Mucosa of rectum (tissue), 2 donors: Measurements from ENCODE around the gene HDAC9.

Experiments
- H3K27ac ChIP-seq, 2 donors: one replicate each; pipeline ENCODE4 v1.7.0; 2013; ENCODE audit warnings: inconsistent platforms in 2 of 2, low read depth in 2 of 2, low read length in 2 of 2
- H3K27me3 ChIP-seq, 2 donors: one replicate each; pipeline ENCODE4 v1.7.0; 2013; ENCODE audit warnings: low read length in 2 of 2; ENCODE audit not compliant: control insufficient read depth in 2 of 2, insufficient read depth in 2 of 2
- H3K36me3 ChIP-seq, 2 donors: one replicate each; pipeline ENCODE4 v1.7.0; 2013; ENCODE audit warnings: low read length in 2 of 2; ENCODE audit not compliant: control insufficient read depth in 2 of 2, insufficient read depth in 2 of 2
- H3K4me1 ChIP-seq, 2 donors: one replicate each; pipeline ENCODE4 v1.7.0; 2013; ENCODE audit warnings: low read length in 2 of 2, mild to moderate bottlenecking in 1 of 2; ENCODE audit not compliant: control insufficient read depth in 2 of 2, insufficient read depth in 2 of 2
- H3K4me3 ChIP-seq, 2 donors: one replicate each; pipeline ENCODE4 v1.7.0; 2013; ENCODE audit warnings: low read length in 2 of 2
- H3K9ac ChIP-seq, 2 donors: one replicate each; pipeline ENCODE4 v1.7.0; 2013; ENCODE audit warnings: low read length in 2 of 2, low read depth in 1 of 2, mild to moderate bottlenecking in 1 of 2
- H3K9me3 ChIP-seq, 2 donors: one replicate each; pipeline ENCODE4 v1.7.0; 2013; ENCODE audit warnings: low read length in 2 of 2; ENCODE audit not compliant: control insufficient read depth in 2 of 2
- donor health status: healthy.
- donor health status: Normal muscosa, but diverticular disease.

The HDAC9 gene

GRCh38 chr7:18521236-18521589, 25.7 kb downstream of the HDAC9 start:
- H3K4me1 ChIP-seq = peaks cover 0 to 2% of the 10 kb centered on the region in 2 donors
- H3K4me3 ChIP-seq = no peak overlapping the region
- no peaks in the 10 kb centered on the region for H3K27me3 ChIP-seq
- H3K9me3 ChIP-seq = no peaks in the 10 kb centered on the region
- peak overlapping the region in 1 of 2 donors; percentile 19 for H3K9ac ChIP-seq
- H3K36me3 ChIP-seq = no peaks in the 10 kb centered on the region
- peak overlapping the region; percentile 51 to 63 for H3K27ac ChIP-seq

GRCh38 chr7:18521945-18522566, 26.5 kb downstream of the HDAC9 start:
- Histone ChIP-seq H3K4me3 (no peak overlapping the region), H3K9ac (no peak overlapping the region), H3K27me3 (no peaks in the 10 kb centered on the region), H3K9me3 (no peaks in the 10 kb centered on the region), H3K36me3 (no peaks in the 10 kb centered on the region), H3K4me1 (peaks cover 0 to 2% of the 10 kb centered on the region in 2 donors), H3K27ac (no peak overlapping the region)

- Histone ChIP-seq H3K4me3 (no peak overlapping the region), H3K27me3 (no peaks in the 10 kb centered on the region), H3K9ac (no peak overlapping the region), H3K9me3 (no peaks in the 10 kb centered on the region), H3K27ac (no peak overlapping the region), H3K4me1 (peaks cover 0 to 2% of the 10 kb centered on the region in 2 donors), H3K36me3 (no peaks in the 10 kb centered on the region)
Observed at GRCh38 chr7:18524248-18524647, 28.7 kb downstream of the HDAC9 start.

- Histone ChIP-seq H3K27ac (no peak overlapping the region), H3K27me3 (no peaks in the 10 kb centered on the region), H3K4me1 (peaks cover 0 to 2% of the 10 kb centered on the region in 2 donors), H3K9ac (no peak overlapping the region), H3K4me3 (no peak overlapping the region), H3K36me3 (no peaks in the 10 kb centered on the region), H3K9me3 (no peaks in the 10 kb centered on the region)
Observed at GRCh38 chr7:18526368-18526878, 30.9 kb downstream of the HDAC9 start.

GRCh38 chr7:18529239-18529638, 33.7 kb downstream of the HDAC9 start:
- no peaks in the 10 kb centered on the region for H3K36me3 ChIP-seq
- no peaks in the 10 kb centered on the region for H3K9me3 ChIP-seq
- no peaks in the 10 kb centered on the region for H3K4me1 ChIP-seq
- H3K4me3 ChIP-seq = no peak overlapping the region
- H3K9ac ChIP-seq = no peak overlapping the region
- H3K27ac ChIP-seq = no peak overlapping the region
- H3K27me3 ChIP-seq = no peaks in the 10 kb centered on the region

- Histone ChIP-seq H3K36me3 (no peaks in the 10 kb centered on the region), H3K9ac (no peak overlapping the region), H3K9me3 (no peaks in the 10 kb centered on the region), H3K27me3 (no peaks in the 10 kb centered on the region), H3K27ac (no peak overlapping the region), H3K4me3 (no peak overlapping the region), H3K4me1 (no peaks in the 10 kb centered on the region)
Observed at GRCh38 chr7:18530224-18531179, 35.0 kb downstream of the HDAC9 start.

GRCh38 chr7:18531539-18531938, 36.0 kb downstream of the HDAC9 start:
- no peaks in the 10 kb centered on the region for H3K36me3 ChIP-seq
- H3K27ac ChIP-seq = no peak overlapping the region
- H3K4me1 ChIP-seq = no peaks in the 10 kb centered on the region
- no peak overlapping the region for H3K4me3 ChIP-seq
- no peak overlapping the region for H3K9ac ChIP-seq
- H3K27me3 ChIP-seq = no peaks in the 10 kb centered on the region
- H3K9me3 ChIP-seq = no peaks in the 10 kb centered on the region

- Histone ChIP-seq H3K4me3 (no peak overlapping the region), H3K36me3 (no peaks in the 10 kb centered on the region), H3K27me3 (no peaks in the 10 kb centered on the region), H3K9ac (no peak overlapping the region), H3K27ac (no peak overlapping the region), H3K9me3 (no peaks in the 10 kb centered on the region), H3K4me1 (no peaks in the 10 kb centered on the region)
Observed at GRCh38 chr7:18532813-18533212, 37.3 kb downstream of the HDAC9 start.

- H3K4me1 ChIP-seq = no peaks in the 10 kb centered on the region
- no peaks in the 10 kb centered on the region for H3K9me3 ChIP-seq
- no peak overlapping the region for H3K27ac ChIP-seq
- H3K9ac ChIP-seq = no peak overlapping the region
- H3K27me3 ChIP-seq = no peaks in the 10 kb centered on the region
- H3K4me3 ChIP-seq = no peak overlapping the region
- no peaks in the 10 kb centered on the region for H3K36me3 ChIP-seq
Observed at GRCh38 chr7:18534481-18534880, 38.9 kb downstream of the HDAC9 start.

GRCh38 chr7:18535810-18536415, 40.4 kb downstream of the HDAC9 start:
- H3K9ac ChIP-seq = no peak overlapping the region
- H3K9me3 ChIP-seq = no peaks in the 10 kb centered on the region
- no peak overlapping the region for H3K4me3 ChIP-seq
- H3K27ac ChIP-seq = no peak overlapping the region
- H3K27me3 ChIP-seq = no peaks in the 10 kb centered on the region
- no peaks in the 10 kb centered on the region for H3K4me1 ChIP-seq
- H3K36me3 ChIP-seq = no peaks in the 10 kb centered on the region
